K562 (cell line): ENCODE results near the gene RAD17. TPM values are rescaled to one million over a fixed set of nuclear protein-coding genes. Genes with fewer than 3 reads are reported as not detected.

Experiments
- ADNP ChIP-seq: fragments of 200-800 bp; sonication (Bioruptor generic); IDR thresholded peaks from 2 replicates; pipeline ENCODE4 v1.6.1; 2016; ENCODE audit warnings: missing genetic modification characterization, missing compliant biosample characterization
- ATF1 ChIP-seq, 2 experiments: fragments of 450-650 bp in 1 of 2; IDR thresholded peaks; 2 replicates each; pipeline ENCODE4 v1.6.1; 2016; ENCODE audit warnings: missing compliant biosample characterization in 1 of 2, missing genetic modification characterization in 1 of 2
- CXXC5 ChIP-seq: fragments of 250-450 bp; sonication (Bioruptor Pico); IDR thresholded peaks from 2 replicates; pipeline ENCODE4 v1.8.0; 2022; ENCODE audit warnings: inconsistent platforms, mild to moderate bottlenecking, moderate library complexity
- ERF ChIP-seq: fragments of 450-650 bp; formaldehyde crosslinking; IDR thresholded peaks from 2 replicates; pipeline ENCODE4 v1.4.0; 2020; ENCODE audit warnings: mild to moderate bottlenecking, mixed read lengths
- GTF2E2 ChIP-seq: fragments of 200-800 bp; sonication (Bioruptor generic); IDR thresholded peaks from 2 replicates; pipeline ENCODE4 v1.6.1; 2016; ENCODE audit warnings: missing genetic modification characterization, missing compliant biosample characterization
- HNRNPLL ChIP-seq: fragments of 200-400 bp; formaldehyde crosslinking; IDR thresholded peaks from 2 replicates; pipeline ENCODE4 v1.6.1; 2017; ENCODE audit warnings: low read length, low read depth, mild to moderate bottlenecking; ENCODE audit not compliant: poor library complexity, severe bottlenecking
- JUND ChIP-seq, 2 experiments: IDR thresholded peaks; 2 replicates in 1 of 2; 3 replicates in 1 of 2; pipeline ENCODE4 v1.6.1; 2011; ENCODE audit warnings: borderline replicate concordance in 2 of 2, low read depth in 2 of 2, low read length in 2 of 2, improper control_type of control experiment in 1 of 2, missing biosample characterization in 1 of 2, missing genetic modification characterization in 1 of 2, missing genetic modification reagents in 1 of 2
- KDM1A ChIP-seq, 2 experiments: fragments of 450-650 bp; IDR thresholded peaks; 2 replicates each; pipeline ENCODE4 v1.6.1; 2016; ENCODE audit warnings: mild to moderate bottlenecking in 2 of 2
- KLF16 ChIP-seq: IDR thresholded peaks from 2 replicates; pipeline ENCODE4 v1.6.1; 2016; ENCODE audit warnings: antibody characterized with exemption
- L3MBTL2 ChIP-seq: fragments of 450-650 bp; IDR thresholded peaks from 2 replicates; pipeline ENCODE4 v1.6.1; 2016; ENCODE audit warnings: mild to moderate bottlenecking, moderate library complexity
- MAX ChIP-seq: sonication (generic); formaldehyde crosslinking; IDR thresholded peaks from 2 replicates; pipeline ENCODE4 v1.9.0; 2022; ENCODE audit warnings: mild to moderate bottlenecking, missing genetic modification reagents
- MLX ChIP-seq, 2 experiments: fragments of 450-650 bp in 1 of 2; sonication (generic) in 1 of 2; formaldehyde crosslinking; conservative IDR thresholded peaks; 2 replicates each; pipeline versions ENCODE4 v1.4.0 to v1.8.1; 2020 to 2022; ENCODE audit warnings: mild to moderate bottlenecking in 1 of 2, missing genetic modification reagents in 1 of 2
- PHF20 ChIP-seq: fragments of 450-650 bp; IDR thresholded peaks from 2 replicates; pipeline ENCODE4 v1.6.1; 2018; ENCODE audit not compliant: partially characterized antibody
- POLR2H ChIP-seq: IDR thresholded peaks from 2 replicates; pipeline ENCODE4 v1.6.1; 2016; ENCODE audit warnings: missing genetic modification characterization, low read depth, mild to moderate bottlenecking, control low read depth, missing compliant biosample characterization, moderate library complexity
- PPARD ChIP-seq: fragments of 250-450 bp; sonication (Bioruptor Pico); IDR thresholded peaks from 2 replicates; pipeline ENCODE4 v1.8.0; 2022; ENCODE audit warnings: inconsistent platforms, mild to moderate bottlenecking, moderate library complexity
- RBM14 ChIP-seq: fragments of 200-400 bp; formaldehyde crosslinking; IDR thresholded peaks from 2 replicates; pipeline ENCODE4 v1.6.1; 2018; ENCODE audit warnings: low read depth, mild to moderate bottlenecking, low read length, moderate library complexity, borderline replicate concordance; ENCODE audit not compliant: insufficient read depth
- SMARCE1 ChIP-seq: fragments of 450-650 bp; IDR thresholded peaks from 2 replicates; pipeline ENCODE4 v1.7.1; 2016; ENCODE audit warnings: mild to moderate bottlenecking
- TEAD1 ChIP-seq, 2 experiments: fragments of 450-650 bp in 1 of 2; sonication (generic) in 1 of 2; formaldehyde crosslinking; IDR thresholded peaks; 2 replicates each; pipeline versions ENCODE4 v1.4.0 to v1.8.0; 2020 to 2022; ENCODE audit warnings: mild to moderate bottlenecking in 2 of 2, missing genetic modification reagents in 1 of 2
- ZNF217 ChIP-seq: sonication (generic); formaldehyde crosslinking; IDR thresholded peaks from 2 replicates; pipeline ENCODE4 v1.8.0; 2022; ENCODE audit warnings: mild to moderate bottlenecking, missing genetic modification reagents
- polyA plus RNA-seq, 8 experiments: library from polyadenylated mRNA; depleted of rRNA in 4 of 8; stranded (reverse) in 5 of 8; unstranded in 3 of 8; fragments of >200 nt; fragmentation: Nextera tagmentation in 2 of 8; fragmentation: Illumina TruSeq in 1 of 8; extraction: Ambion mirVana in 2 of 8; extraction: Trizol in 1 of 8; gene quantifications; 2 replicates each; pipeline versions ENCODE4 v1.2.1 to v1.2.3, GENCODE V29; 2011 to 2014; ENCODE audit warnings: inconsistent platforms in 1 of 8, missing spikeins in 1 of 8
- total RNA-seq, 7 experiments: library from RNA; depleted of rRNA in 6 of 7; stranded (reverse); fragments of >200 nt in 6 of 7; fragmentation: Illumina TruSeq in 2 of 7; extraction: Trizol in 2 of 7; gene quantifications; 2 replicates each; pipeline versions ENCODE4 v1.2.1 to v1.2.3, GENCODE V29; 2011 to 2021; ENCODE audit warnings: low replicate concordance in 1 of 7
- TF ChIP-seq, protein P1 (sequence below): sonication (generic); formaldehyde crosslinking; IDR thresholded peaks from 2 replicates; pipeline ENCODE4 v1.8.0; 2022; ENCODE audit warnings: missing genetic modification reagents, mild to moderate bottlenecking, borderline replicate concordance
- TF ChIP-seq, protein P2 (sequence below), 2 experiments: fragments of 200-800 bp in 1 of 2; sonication (Bioruptor generic) in 1 of 2; sonication (generic) in 1 of 2; formaldehyde crosslinking in 1 of 2; IDR thresholded peaks in 1 of 2; conservative IDR thresholded peaks in 1 of 2; 2 replicates each; pipeline versions ENCODE4 v1.5.0 to v1.6.1; 2016 to 2020; ENCODE audit warnings: missing compliant biosample characterization in 1 of 2, missing genetic modification characterization in 1 of 2, missing genetic modification reagents in 1 of 2

The RAD17 gene
- total and polyA plus RNA-seq, 9 of the 15 experiments (the other 6 are each of a cell fraction or from before 2014, with no cell fraction given): 21.1 to 50.1 (median 40.1) TPM

GRCh38 chr5:69369340-69370121, at the start of gene RAD17, which contains the start of the genes AK6 and TAF9 (continued):
- peak; percentile 94 for TF ChIP-seq CXXC5 (CRISPR knock-in tag)
- no peak for TF ChIP-seq ATF1 (CRISPR knock-in tag; IDR thresholded peaks at IDR 0.05)
- peak; percentile 94 for TF ChIP-seq ATF1 (tag; IDR thresholded peaks at IDR 0.05)
- no peak for TF ChIP-seq KLF16
- no peak for TF ChIP-seq PPARD (CRISPR knock-in tag)
- peak in 1 of 2 experiments; percentile 25; a peak in 1 of 4 replicates for TF ChIP-seq KDM1A (IDR thresholded peaks at IDR 0.05)
- 0 out of 2 replicates have a peak, but pooled peaks have one; percentile 15 for TF ChIP-seq JUND (IDR thresholded peaks at IDR 0.05; ENCODE audit: borderline replicate concordance, low read depth, low read length)
- peak; percentile 29; the same call in 1 of the 3 replicates for TF ChIP-seq JUND (tag; IDR thresholded peaks at IDR 0.05; ENCODE audit: borderline replicate concordance, low read depth, low read length)
- no peak for TF ChIP-seq ZNF217 (CRISPR knock-in tag)
- TF ChIP-seq POLR2H (tag): peak; percentile 67
- TF ChIP-seq, protein P1, sequence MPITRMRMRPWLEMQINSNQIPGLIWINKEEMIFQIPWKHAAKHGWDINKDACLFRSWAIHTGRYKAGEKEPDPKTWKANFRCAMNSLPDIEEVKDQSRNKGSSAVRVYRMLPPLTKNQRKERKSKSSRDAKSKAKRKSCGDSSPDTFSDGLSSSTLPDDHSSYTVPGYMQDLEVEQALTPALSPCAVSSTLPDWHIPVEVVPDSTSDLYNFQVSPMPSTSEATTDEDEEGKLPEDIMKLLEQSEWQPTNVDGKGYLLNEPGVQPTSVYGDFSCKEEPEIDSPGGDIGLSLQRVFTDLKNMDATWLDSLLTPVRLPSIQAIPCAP: no peak
- 0 out of 4 replicates have a peak, but pooled peaks of 1 of the 2 experiments have one; percentile 24 for TF ChIP-seq MLX (CRISPR knock-in tag; conservative IDR thresholded peaks at IDR 0.05)
- no peak for TF ChIP-seq ADNP (tag)
- TF ChIP-seq TEAD1 (CRISPR knock-in tag; IDR thresholded peaks at IDR 0.05): peak in 1 of 2 experiments; percentile 82; a peak in 2 of 4 replicates
- TF ChIP-seq ERF: peak; percentile 91; the same call in 1 of the 2 replicates
- TF ChIP-seq MAX (CRISPR knock-in tag): peak; percentile 92
- no peak for TF ChIP-seq SMARCE1
- TF ChIP-seq HNRNPLL: peak; percentile 86
- peak; percentile 87 for TF ChIP-seq PHF20
- 0 out of 2 replicates have a peak, but pooled peaks have one; percentile 93 for TF ChIP-seq RBM14
- TF ChIP-seq, protein P2, sequence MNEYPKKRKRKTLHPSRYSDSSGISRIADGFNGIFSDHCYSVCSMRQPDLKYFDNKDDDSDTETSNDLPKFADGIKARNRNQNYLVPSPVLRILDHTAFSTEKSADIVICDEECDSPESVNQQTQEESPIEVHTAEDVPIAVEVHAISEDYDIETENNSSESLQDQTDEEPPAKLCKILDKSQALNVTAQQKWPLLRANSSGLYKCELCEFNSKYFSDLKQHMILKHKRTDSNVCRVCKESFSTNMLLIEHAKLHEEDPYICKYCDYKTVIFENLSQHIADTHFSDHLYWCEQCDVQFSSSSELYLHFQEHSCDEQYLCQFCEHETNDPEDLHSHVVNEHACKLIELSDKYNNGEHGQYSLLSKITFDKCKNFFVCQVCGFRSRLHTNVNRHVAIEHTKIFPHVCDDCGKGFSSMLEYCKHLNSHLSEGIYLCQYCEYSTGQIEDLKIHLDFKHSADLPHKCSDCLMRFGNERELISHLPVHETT (CRISPR knock-in tag; conservative IDR thresholded peaks at IDR 0.05 in 1 of 2, IDR thresholded peaks at IDR 0.05 in 1 of 2): peak in 1 of 2 experiments; percentile 88; a peak in 2 of 4 replicates
- TF ChIP-seq GTF2E2 (tag): peak; percentile 84; the same call in 1 of the 2 replicates
- peak; percentile 97 for TF ChIP-seq L3MBTL2
